HepG2 (cell line): ENCODE data around the gene DTNB. TPM values are rescaled to one million over a fixed set of nuclear protein-coding genes. Genes with fewer than 3 reads are reported as not detected.

ENCODE experiments used
- ATAC-seq: fragments of 200-7000 bp; cut with Tn5 transposase; 3 replicates; pipeline ENCODE4 v1.9.1; 2020; ENCODE audit warnings: mild to moderate bottlenecking, moderate library complexity
- BruUV-seq: library from RNA; stranded (reverse); fragments of 400-500 nt; replicated peaks from 2 replicates; lab custom pipeline; 2021; lab: Mats Ljungman, UMichigan
- CTCF ChIA-PET: fragments of 300-600 bp; formaldehyde crosslinking; extraction: SDS; loops from one replicate; lab custom pipeline; 2021; ENCODE audit warnings: low total read pairs, inconsistent platforms, low intra/inter-chr PET ratio; lab: Yijun Ruan, JAX
- POLR2A ChIA-PET: fragments of 350-600 bp; sonication (Branson Sonifier 250); formaldehyde crosslinking; loops from one replicate; lab custom pipeline; 2020; ENCODE audit warnings: antibody characterized with exemption, inconsistent platforms; lab: Yijun Ruan, JAX
- DNase-seq: peaks from one replicate; pipeline ENCODE4 v3.0.0-alpha.2; 2015; ENCODE audit warnings: low spot score
- FAIRE-seq: peaks from 3 replicates; lab custom pipeline; 2011; peaks lifted over from hg19 to GRCh38; lab: Jason Lieb, UNC
- H2AFZ ChIP-seq: one replicate; pipeline ENCODE4 v1.6.1; 2011; ENCODE audit warnings: low read length, inconsistent platforms
- H3K27ac ChIP-seq: fragments of 300-600 bp; 3 replicates; pipeline ENCODE4 v1.8.0; 2011; ENCODE audit warnings: mixed run types, mild to moderate bottlenecking, mixed read lengths, low read length, inconsistent platforms; ENCODE audit not compliant: insufficient read depth; ENCODE audit errors: extremely low read length
- H3K27me3 ChIP-seq, 2 experiments: fragments of 200-600 bp in 1 of 2; 2 replicates in 1 of 2; 3 replicates in 1 of 2; pipeline versions ENCODE4 v1.6.0 to v1.8.0; 2011; ENCODE audit warnings: low read length in 2 of 2, mild to moderate bottlenecking in 2 of 2, moderate library complexity in 2 of 2, inconsistent platforms in 1 of 2; ENCODE audit not compliant: insufficient read depth in 2 of 2, control insufficient read depth in 1 of 2
- H3K36me3 ChIP-seq, 2 experiments: fragments of 200-600 bp in 1 of 2; replicated peaks in 1 of 2; 2 replicates in 1 of 2; 3 replicates in 1 of 2; pipeline versions ENCODE4 v1.5.1 to v1.8.0; 2011; ENCODE audit warnings: low read length in 2 of 2, inconsistent platforms in 1 of 2; ENCODE audit not compliant: insufficient read depth in 2 of 2, control insufficient read depth in 1 of 2
- H3K4me1 ChIP-seq: 2 replicates; pipeline ENCODE4 v1.5.1; 2012; ENCODE audit warnings: low read length, inconsistent platforms; ENCODE audit not compliant: insufficient read depth
- H3K4me2 ChIP-seq: 2 replicates; pipeline ENCODE4 v1.6.0; 2011; ENCODE audit warnings: low read depth, low read length, inconsistent platforms
- H3K4me3 ChIP-seq, 3 experiments: fragments of 200-600 bp in 1 of 3; sonication (generic), shearing (Covaris generic) in 1 of 3; replicated peaks in 1 of 3; 2 replicates each; pipeline ENCODE4 v1.5.1; 2011 to 2016; ENCODE audit warnings: low read length in 3 of 3, inconsistent platforms in 2 of 3, low read depth in 2 of 3, mild to moderate bottlenecking in 2 of 3, control low read depth in 1 of 3, mixed read lengths in 1 of 3; ENCODE audit not compliant: insufficient read depth in 1 of 3
- H3K79me2 ChIP-seq: one replicate; pipeline ENCODE4 v1.6.1; 2011; ENCODE audit warnings: low read length, inconsistent platforms; ENCODE audit not compliant: insufficient read depth
- H3K9ac ChIP-seq: 2 replicates; pipeline ENCODE4 v1.6.0; 2011; ENCODE audit warnings: mild to moderate bottlenecking, low read depth, low read length, inconsistent platforms; ENCODE audit not compliant: insufficient read depth
- H3K9me3 ChIP-seq: 2 replicates; pipeline ENCODE4 v1.5.1; 2012; ENCODE audit warnings: mild to moderate bottlenecking, low read length
- H4K20me1 ChIP-seq: 2 replicates; pipeline ENCODE4 v1.6.0; 2011; ENCODE audit warnings: inconsistent platforms, mild to moderate bottlenecking, low read length, moderate library complexity; ENCODE audit not compliant: insufficient read depth
- ATF1 ChIP-seq: IDR thresholded peaks from 2 replicates; pipeline ENCODE4 v1.6.1; 2016; ENCODE audit warnings: mild to moderate bottlenecking, control low read depth
- ATF4 ChIP-seq, 2 experiments: fragments of 450-650 bp in 1 of 2; sonication (generic) in 1 of 2; formaldehyde crosslinking; IDR thresholded peaks; 2 replicates each; pipeline versions ENCODE4 v1.5.0 to v1.8.0; 2020 to 2022; ENCODE audit warnings: mild to moderate bottlenecking in 1 of 2, missing genetic modification reagents in 1 of 2
- CHD2 ChIP-seq: IDR thresholded peaks from 2 replicates; pipeline ENCODE4 v1.6.1; 2011; ENCODE audit warnings: low read depth, low read length, improper control_type of control experiment
- FOXJ3 ChIP-seq: sonication (generic); formaldehyde crosslinking; IDR thresholded peaks from 2 replicates; pipeline ENCODE4 v1.4.0; 2020; ENCODE audit warnings: missing genetic modification reagents, mild to moderate bottlenecking, borderline replicate concordance
- KAT2B ChIP-seq: fragments of 150-350 bp; IDR thresholded peaks from 2 replicates; pipeline ENCODE4 v1.6.1; 2014; ENCODE audit warnings: low read depth, low read length, borderline replicate concordance
- MEF2D ChIP-seq: sonication (generic); formaldehyde crosslinking; IDR thresholded peaks from 2 replicates; pipeline ENCODE4 v1.5.1; 2020; ENCODE audit warnings: mild to moderate bottlenecking, missing genetic modification reagents
- SMARCE1 ChIP-seq: fragments of 450-650 bp; IDR thresholded peaks from 2 replicates; pipeline ENCODE4 v1.6.1; 2017; ENCODE audit warnings: borderline replicate concordance
- SOX13 ChIP-seq, 3 experiments: fragments of 450-650 bp in 1 of 3; sonication (generic) in 1 of 3; formaldehyde crosslinking in 1 of 3; IDR thresholded peaks in 2 of 3; conservative IDR thresholded peaks in 1 of 3; 2 replicates each; pipeline versions ENCODE4 v1.5.0 to v1.6.1; 2016 to 2020; ENCODE audit warnings: antibody characterized with exemption in 1 of 3, mild to moderate bottlenecking in 1 of 3, missing compliant biosample characterization in 1 of 3, missing genetic modification reagents in 1 of 3, moderate library complexity in 1 of 3
- SRF ChIP-seq: IDR thresholded peaks from 2 replicates; pipeline ENCODE4 v1.6.1; 2011; ENCODE audit warnings: mild to moderate bottlenecking, low read depth, low read length, moderate library complexity
- TBX3 ChIP-seq: fragments of 450-650 bp; IDR thresholded peaks from 2 replicates; pipeline ENCODE4 v1.6.1; 2017; ENCODE audit warnings: antibody characterized with exemption, mild to moderate bottlenecking, inconsistent platforms, borderline replicate concordance
- TCF7 ChIP-seq: sonication (generic); IDR thresholded peaks from 2 replicates; pipeline ENCODE4 v1.6.1; 2016; ENCODE audit warnings: antibody characterized with exemption, low read depth
- ZBTB38 ChIP-seq: sonication (generic); formaldehyde crosslinking; IDR thresholded peaks from 2 replicates; pipeline ENCODE4 v1.5.1; 2020; ENCODE audit warnings: mild to moderate bottlenecking, missing genetic modification reagents
- ZIK1 ChIP-seq: sonication (generic); formaldehyde crosslinking; IDR thresholded peaks from 2 replicates; pipeline ENCODE4 v1.5.0; 2020; ENCODE audit warnings: mild to moderate bottlenecking, low read depth, missing genetic modification reagents, borderline replicate concordance
- ZNF317 ChIP-seq: sonication (generic); formaldehyde crosslinking; IDR thresholded peaks from 2 replicates; pipeline ENCODE4 v1.5.0; 2020; ENCODE audit warnings: mild to moderate bottlenecking, missing genetic modification reagents
- ZNF496 ChIP-seq: sonication (generic); formaldehyde crosslinking; IDR thresholded peaks from 2 replicates; pipeline ENCODE4 v1.8.1; 2023; ENCODE audit warnings: mild to moderate bottlenecking, moderate library complexity, missing genetic modification reagents; ENCODE audit not compliant: insufficient replicate concordance
- WGBS: methylation state at CpG from one replicate; pipeline ENCODE4 v1.1.6; 2017; ENCODE audit warnings: low lambda C conversion rate; 5-methylcytosine and 5-hydroxymethylcytosine counted together
- in situ Hi-C: cut with HindIII; loops from 2 replicates; pipeline ENCODE4 v1.10.0; 2017; ENCODE audit warnings: low pct_unique_long_range_greater_than_20kb; ENCODE audit not compliant: extremely low pct_ligation_motif_present
- intact Hi-C: fragments of 100-400 bp; cut with micrococcal nuclease; formaldehyde crosslinking; loops from one replicate; pipeline ENCODE4 v1.10.0; 2022; ENCODE audit not compliant: unreplicated experiment
- polyA plus RNA-seq, 8 experiments: library from polyadenylated mRNA; depleted of rRNA in 3 of 8; stranded (reverse) in 7 of 8; unstranded in 1 of 8; fragments of >200 nt; fragmentation: Illumina TruSeq in 4 of 8; extraction: Trizol in 4 of 8; gene quantifications; 2 replicates each; pipeline versions ENCODE4 v1.2.1 to v1.2.3, GENCODE V29; 2011 to 2016; ENCODE audit warnings: low read depth in 4 of 8, missing spikeins in 1 of 8, mixed read lengths in 1 of 8; ENCODE audit not compliant: insufficient read depth in 1 of 8
- total RNA-seq, 5 experiments: library from RNA; depleted of rRNA; stranded (reverse); fragments of >200 nt; fragmentation: Illumina TruSeq; extraction: Trizol; gene quantifications; 2 replicates each; pipeline ENCODE4 v1.2.3, GENCODE V29; 2016; ENCODE audit warnings: low read depth in 1 of 5
- TF ChIP-seq, protein P1 (sequence below): sonication (generic); formaldehyde crosslinking; conservative IDR thresholded peaks from 2 replicates; pipeline ENCODE4 v1.5.0; 2020; ENCODE audit warnings: missing genetic modification reagents

The DTNB gene
- total and polyA plus RNA-seq, 2 of the 13 experiments (the other 11 are each of a cell fraction or from before 2014, with no cell fraction given), result 14.4 to 23.9 TPM

- TF ChIP-seq ZNF496 (CRISPR knock-in tag), result no peak
- peak; percentile 63 for TF ChIP-seq TCF7
- no peak for TF ChIP-seq SOX13 (IDR thresholded peaks at IDR 0.05)
- peak in 1 of 2 experiments; percentile 77; a peak in 2 of 4 replicates for TF ChIP-seq SOX13 (CRISPR knock-in tag; conservative IDR thresholded peaks at IDR 0.05 in 1 of 2, IDR thresholded peaks at IDR 0.05 in 1 of 2)
- peak; percentile 85; the same call in 1 of the 2 replicates for TF ChIP-seq TBX3
- no peak for TF ChIP-seq ZNF317 (CRISPR knock-in tag)
These were observed 54.7 kb downstream of the DTNB start (continued) for GRCh38 chr2:25618676-25619075.

- no peaks in the 10 kb centered on the region for H3K9me3 ChIP-seq
- FAIRE-seq, result no peak
- H4K20me1 ChIP-seq, result no peaks in the 10 kb centered on the region
- H3K27ac ChIP-seq, result no peak overlapping the region
- ChIA-PET POLR2A (interaction anchor here (1.0 kb wide), 1 partner anchor 10 kb away, joined by 8 read pairs; no protein-coding TSS in a partner anchor), CTCF (no interaction called here)
- no peaks in the 10 kb centered on the region for H3K27me3 ChIP-seq
- H3K79me2 ChIP-seq, result no peaks in the 10 kb centered on the region
- H3K4me2 ChIP-seq, result no peak overlapping the region
- intact Hi-C loops (no loop called here), in situ Hi-C loops (no loop called here)
- no peak for TF ChIP-seq ZBTB38 (CRISPR knock-in tag)
- no peak for TF ChIP-seq ZIK1 (CRISPR knock-in tag)
- TF ChIP-seq ATF4 (CRISPR knock-in tag; IDR thresholded peaks at IDR 0.05), result 0 out of 4 replicates have a peak, but pooled peaks of 1 of the 2 experiments have one; percentile 50
- no peak for TF ChIP-seq CHD2
- TF ChIP-seq SRF, result no peak
- TF ChIP-seq ATF1 (CRISPR knock-in tag), result 0 out of 2 replicates have a peak, but pooled peaks have one; percentile 25
- TF ChIP-seq KAT2B, result no peak
- TF ChIP-seq FOXJ3 (CRISPR knock-in tag), result no peak
- no peak for TF ChIP-seq SMARCE1
- TF ChIP-seq, protein P1, sequence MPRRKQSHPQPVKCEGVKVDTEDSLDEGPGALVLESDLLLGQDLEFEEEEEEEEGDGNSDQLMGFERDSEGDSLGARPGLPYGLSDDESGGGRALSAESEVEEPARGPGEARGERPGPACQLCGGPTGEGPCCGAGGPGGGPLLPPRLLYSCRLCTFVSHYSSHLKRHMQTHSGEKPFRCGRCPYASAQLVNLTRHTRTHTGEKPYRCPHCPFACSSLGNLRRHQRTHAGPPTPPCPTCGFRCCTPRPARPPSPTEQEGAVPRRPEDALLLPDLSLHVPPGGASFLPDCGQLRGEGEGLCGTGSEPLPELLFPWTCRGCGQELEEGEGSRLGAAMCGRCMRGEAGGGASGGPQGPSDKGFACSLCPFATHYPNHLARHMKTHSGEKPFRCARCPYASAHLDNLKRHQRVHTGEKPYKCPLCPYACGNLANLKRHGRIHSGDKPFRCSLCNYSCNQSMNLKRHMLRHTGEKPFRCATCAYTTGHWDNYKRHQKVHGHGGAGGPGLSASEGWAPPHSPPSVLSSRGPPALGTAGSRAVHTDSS (CRISPR knock-in tag), result no peak
- no peak for TF ChIP-seq MEF2D (CRISPR knock-in tag)
- 86% methylated on average over 7 of the region's 7 CpGs for WGBS
- H3K4me1 ChIP-seq, result peaks cover 30% of the 10 kb centered on the region
- no peak overlapping the region for H3K9ac ChIP-seq
- H2AFZ ChIP-seq, result no peak overlapping the region
- peak; percentile 10 for DNase-seq
- BruUV-seq, result no TSS peak
- H3K4me3 ChIP-seq, result no peak overlapping the region
- 0 out of 5 replicates have a peak, but pooled peaks cover 0 to under 1% of the 10 kb centered on the region in 2 experiments for H3K36me3 ChIP-seq
- ATAC-seq, result no peak
These were observed 55.3 kb downstream of the DTNB start for GRCh38 chr2:25617948-25618646.
